ENCODE measurements around the gene GJD4.

DNA sequence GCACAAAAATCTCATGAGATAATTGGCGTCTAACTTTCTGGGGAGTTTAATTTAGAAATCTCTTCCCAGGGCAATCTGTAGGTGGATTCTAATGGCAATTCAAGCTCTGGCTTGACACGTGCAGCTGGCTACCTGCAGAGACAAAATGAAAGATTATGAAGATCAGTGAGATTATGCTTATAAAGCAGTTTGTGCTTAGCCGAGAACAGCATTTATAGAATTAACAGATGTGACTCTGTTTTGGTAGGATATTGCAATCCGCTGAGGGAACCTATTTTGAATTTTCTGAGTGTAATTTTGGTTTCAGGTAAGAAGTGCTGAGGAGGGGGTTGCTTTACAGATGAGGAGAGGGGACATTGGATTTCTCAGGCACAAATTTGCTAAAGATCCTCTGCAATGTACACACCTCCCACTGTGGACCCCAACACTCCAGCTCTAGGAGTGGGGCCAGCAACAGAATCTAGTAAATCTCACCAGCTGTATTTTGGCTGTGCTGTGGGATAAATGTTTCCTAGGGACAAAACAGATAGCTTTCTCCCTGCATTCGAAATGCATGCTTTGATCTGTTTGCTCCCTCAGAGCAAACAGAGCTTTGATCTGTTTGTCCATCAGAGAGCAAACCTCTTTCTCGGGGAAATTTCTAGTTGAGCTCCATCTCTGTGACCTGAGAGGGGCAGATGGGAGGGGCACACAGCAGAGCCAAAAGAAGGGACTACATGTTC, 7.4 kb downstream of the GJD4 start:
- TF ChIP-seq, protein P1, sequence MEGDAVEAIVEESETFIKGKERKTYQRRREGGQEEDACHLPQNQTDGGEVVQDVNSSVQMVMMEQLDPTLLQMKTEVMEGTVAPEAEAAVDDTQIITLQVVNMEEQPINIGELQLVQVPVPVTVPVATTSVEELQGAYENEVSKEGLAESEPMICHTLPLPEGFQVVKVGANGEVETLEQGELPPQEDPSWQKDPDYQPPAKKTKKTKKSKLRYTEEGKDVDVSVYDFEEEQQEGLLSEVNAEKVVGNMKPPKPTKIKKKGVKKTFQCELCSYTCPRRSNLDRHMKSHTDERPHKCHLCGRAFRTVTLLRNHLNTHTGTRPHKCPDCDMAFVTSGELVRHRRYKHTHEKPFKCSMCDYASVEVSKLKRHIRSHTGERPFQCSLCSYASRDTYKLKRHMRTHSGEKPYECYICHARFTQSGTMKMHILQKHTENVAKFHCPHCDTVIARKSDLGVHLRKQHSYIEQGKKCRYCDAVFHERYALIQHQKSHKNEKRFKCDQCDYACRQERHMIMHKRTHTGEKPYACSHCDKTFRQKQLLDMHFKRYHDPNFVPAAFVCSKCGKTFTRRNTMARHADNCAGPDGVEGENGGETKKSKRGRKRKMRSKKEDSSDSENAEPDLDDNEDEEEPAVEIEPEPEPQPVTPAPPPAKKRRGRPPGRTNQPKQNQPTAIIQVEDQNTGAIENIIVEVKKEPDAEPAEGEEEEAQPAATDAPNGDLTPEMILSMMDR (IDR thresholded peaks at IDR 0.05): no peak
- no peak for TF ChIP-seq POLR2AphosphoS5 (IDR thresholded peaks at IDR 0.05)
